ENCODE measurements around the gene PIEZO1.

PIEZO1 gene

DNA sequence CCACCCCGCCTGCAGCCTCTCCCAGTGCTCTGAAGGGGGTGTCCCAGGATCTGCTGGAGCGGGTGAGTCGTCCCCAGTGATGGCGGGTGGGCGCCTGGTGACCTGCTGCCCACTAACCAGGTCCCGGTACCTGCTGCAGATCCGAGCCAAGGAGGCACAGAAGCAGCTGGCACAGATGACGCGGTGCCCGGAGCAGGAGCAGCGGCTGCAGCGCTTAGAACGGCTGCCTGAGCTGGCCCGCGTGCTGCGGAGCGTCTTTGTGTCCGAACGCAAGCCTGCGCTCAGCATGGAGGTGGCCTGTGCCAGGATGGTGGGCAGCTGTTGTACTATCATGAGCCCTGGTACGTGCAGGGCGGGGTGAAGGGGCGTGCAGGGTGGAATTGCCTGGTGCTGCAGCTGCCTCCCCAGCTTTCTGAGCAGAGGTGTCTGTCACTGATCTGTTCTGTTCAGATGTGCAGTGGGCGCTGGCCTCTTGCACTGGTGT is 22.2 kb upstream of the PIEZO1 start:
- Histone ChIP-seq H3K27me3 (ENCODE audit: control insufficient read depth in 1 of 2, insufficient read depth in 2 of 2, low read length in 2 of 2) (peaks cover 0 to 10% of the 10 kb centered on the region in 2 donors), H3K4me1 (ENCODE audit: insufficient read depth, low read length) (peaks cover 13% of the 10 kb centered on the region), H3K36me3 (ENCODE audit: insufficient read depth, low read length) (no peaks in the 10 kb centered on the region), H3K9me3 (ENCODE audit: low read length) (no peaks in the 10 kb centered on the region), H3K27ac (ENCODE audit: low read depth, low read length) (no peak overlapping the region), H3K9ac (ENCODE audit: low read length) (no peak overlapping the region), H3K4me3 (ENCODE audit: low read depth in 1 of 2, low read length in 2 of 2) (no peak overlapping the region)

DNA sequence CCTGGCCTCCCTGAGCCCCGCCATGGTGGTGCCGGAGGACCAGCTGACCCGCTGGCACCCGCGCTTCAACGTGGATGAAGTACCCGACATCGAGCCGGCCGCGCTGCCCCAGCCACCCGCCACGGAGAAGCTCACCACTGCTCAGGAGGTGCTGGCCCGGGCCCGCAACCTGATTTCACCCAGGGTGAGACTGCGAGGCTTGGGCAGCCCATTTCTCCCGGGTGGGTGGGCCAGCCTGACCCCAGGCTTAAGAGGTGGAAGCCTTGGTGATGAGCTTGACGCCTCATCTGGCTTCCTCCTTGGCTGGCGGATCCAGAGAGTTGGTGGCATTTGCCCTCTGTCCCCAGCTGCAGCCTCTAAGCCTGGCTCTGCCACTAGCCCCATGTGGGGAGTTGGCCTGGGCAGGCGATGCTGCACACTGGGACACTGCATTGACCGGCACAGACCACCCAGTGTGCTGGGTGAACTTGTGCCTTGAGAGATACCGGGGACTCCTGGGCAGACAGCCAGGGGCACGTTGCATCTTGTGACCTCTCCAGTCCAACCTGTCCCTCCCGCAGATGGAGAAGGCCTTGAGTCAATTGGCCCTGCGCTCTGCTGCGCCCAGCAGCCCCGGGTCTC is 21.6 kb upstream of the PIEZO1 start:
- peaks cover 0 to 10% of the 10 kb centered on the region in 2 donors for H3K27me3 ChIP-seq (ENCODE audit: control insufficient read depth in 1 of 2, insufficient read depth in 2 of 2, low read length in 2 of 2)
- no peak overlapping the region for H3K9ac ChIP-seq (ENCODE audit: low read length)
- H3K4me3 ChIP-seq (ENCODE audit: low read depth in 1 of 2, low read length in 2 of 2): no peak overlapping the region
- H3K9me3 ChIP-seq (ENCODE audit: low read length): no peaks in the 10 kb centered on the region
- H3K36me3 ChIP-seq (ENCODE audit: insufficient read depth, low read length): no peaks in the 10 kb centered on the region
- peaks cover 13% of the 10 kb centered on the region for H3K4me1 ChIP-seq (ENCODE audit: insufficient read depth, low read length)
- no peak overlapping the region for H3K27ac ChIP-seq (ENCODE audit: low read depth, low read length)

DNA sequence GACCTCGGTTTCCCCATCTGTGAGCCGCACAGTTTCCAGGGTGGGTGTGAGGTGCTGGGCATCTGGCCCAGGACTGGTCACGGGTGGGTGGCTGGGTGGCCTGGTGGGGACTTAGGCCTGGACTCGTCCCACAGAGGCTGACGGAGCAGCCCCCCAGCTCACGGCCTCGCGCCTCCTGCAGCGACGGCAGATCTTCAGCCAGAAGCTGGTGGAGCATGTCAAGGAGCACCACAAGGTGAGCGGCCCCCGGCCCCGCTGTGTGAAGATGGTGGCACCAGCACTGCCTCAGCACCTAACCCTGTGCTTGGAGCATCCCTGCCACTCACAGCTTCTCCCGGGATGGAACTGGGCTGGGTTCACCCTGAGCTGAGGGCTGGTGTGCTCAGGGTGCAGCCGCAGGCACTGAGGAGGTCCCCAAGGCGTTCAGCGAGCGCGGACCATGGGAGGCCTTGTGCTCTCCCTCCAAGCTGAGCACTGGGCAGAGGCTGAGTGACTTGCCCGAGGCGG is 20.9 kb upstream of the PIEZO1 start:
- Histone ChIP-seq H3K27ac (ENCODE audit: low read depth, low read length) (no peak overlapping the region), H3K4me1 (ENCODE audit: insufficient read depth, low read length) (peaks cover 12% of the 10 kb centered on the region), H3K4me3 (ENCODE audit: low read depth in 1 of 2, low read length in 2 of 2) (no peak overlapping the region), H3K36me3 (ENCODE audit: insufficient read depth, low read length) (no peaks in the 10 kb centered on the region), H3K27me3 (ENCODE audit: control insufficient read depth in 1 of 2, insufficient read depth in 2 of 2, low read length in 2 of 2) (peaks cover 0 to 10% of the 10 kb centered on the region in 2 donors), H3K9me3 (ENCODE audit: low read length) (no peaks in the 10 kb centered on the region), H3K9ac (ENCODE audit: low read length) (no peak overlapping the region)

DNA sequence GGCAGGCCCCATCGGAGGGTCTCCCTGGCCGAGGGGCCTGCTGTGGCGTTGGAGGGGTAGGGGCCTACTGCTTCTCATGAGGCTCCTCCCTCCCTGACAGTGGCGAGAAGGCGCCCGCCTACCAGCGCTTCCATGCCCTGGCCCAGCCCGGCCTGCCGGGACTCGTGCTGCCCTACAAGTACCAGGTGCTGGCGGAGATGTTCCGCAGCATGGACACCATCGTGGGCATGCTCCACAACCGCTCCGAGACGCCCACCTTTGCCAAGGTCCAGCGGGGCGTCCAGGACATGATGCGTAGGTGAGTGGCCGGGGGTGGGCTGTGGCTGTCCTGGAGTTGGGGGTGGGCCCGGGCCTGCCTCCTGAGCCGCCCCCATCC is 20.3 kb upstream of the PIEZO1 start:
- peaks cover 6% of the 10 kb centered on the region for H3K4me1 ChIP-seq (ENCODE audit: insufficient read depth, low read length)
- H3K27ac ChIP-seq (ENCODE audit: low read depth, low read length): no peak overlapping the region
- H3K4me3 ChIP-seq (ENCODE audit: low read depth in 1 of 2, low read length in 2 of 2): no peak overlapping the region
- peaks cover 0 to 10% of the 10 kb centered on the region in 2 donors for H3K27me3 ChIP-seq (ENCODE audit: control insufficient read depth in 1 of 2, insufficient read depth in 2 of 2, low read length in 2 of 2)
- no peak overlapping the region for H3K9ac ChIP-seq (ENCODE audit: low read length)
- no peaks in the 10 kb centered on the region for H3K36me3 ChIP-seq (ENCODE audit: insufficient read depth, low read length)
- H3K9me3 ChIP-seq (ENCODE audit: low read length): no peaks in the 10 kb centered on the region

DNA sequence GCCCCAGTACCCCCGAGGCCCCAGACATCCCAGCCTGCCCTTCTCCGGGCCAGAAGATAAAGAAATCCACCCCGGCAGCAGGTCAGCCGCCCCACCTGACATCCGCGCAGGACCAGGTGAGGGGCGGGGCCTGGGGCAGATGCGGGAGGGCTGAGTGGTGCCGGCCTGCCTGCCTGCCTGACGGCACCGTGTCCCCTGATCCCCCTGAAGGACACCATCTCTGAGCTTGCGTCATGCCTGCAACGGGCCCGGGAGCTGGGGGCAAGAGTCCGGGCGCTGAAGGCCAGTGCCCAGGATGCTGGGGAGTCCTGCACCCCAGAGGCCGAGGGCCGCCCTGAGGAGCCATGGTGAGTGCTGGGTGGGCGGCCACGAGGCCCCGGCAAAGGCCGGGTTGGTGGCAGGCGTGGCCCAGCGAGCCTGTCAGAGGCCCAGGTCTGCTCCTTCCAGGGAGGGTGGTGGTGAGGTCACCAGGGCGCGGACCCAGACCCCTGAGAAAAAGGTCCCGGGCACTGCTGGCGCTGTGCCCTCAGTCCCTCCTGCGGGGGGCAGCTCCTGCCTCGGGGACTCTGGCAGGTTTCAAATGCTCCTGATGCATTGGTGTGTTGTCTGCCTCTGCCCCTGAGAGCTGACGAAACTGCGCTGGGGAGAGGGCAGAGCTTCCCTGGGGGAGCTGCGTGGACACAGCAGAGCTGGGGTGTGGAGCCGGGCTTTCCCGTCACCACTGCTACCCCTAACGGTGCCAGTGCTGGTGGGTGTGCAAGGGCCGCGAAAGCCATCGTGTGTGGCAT is 19.7 kb upstream of the PIEZO1 start:
- Histone ChIP-seq H3K36me3 (ENCODE audit: insufficient read depth, low read length) (no peaks in the 10 kb centered on the region), H3K9me3 (ENCODE audit: low read length) (no peaks in the 10 kb centered on the region), H3K9ac (ENCODE audit: low read length) (no peak overlapping the region), H3K27me3 (ENCODE audit: control insufficient read depth in 1 of 2, insufficient read depth in 2 of 2, low read length in 2 of 2) (peaks cover 0 to 10% of the 10 kb centered on the region in 2 donors), H3K4me3 (ENCODE audit: low read depth in 1 of 2, low read length in 2 of 2) (no peak overlapping the region), H3K4me1 (ENCODE audit: insufficient read depth, low read length) (no peaks in the 10 kb centered on the region), H3K27ac (ENCODE audit: low read depth, low read length) (no peak overlapping the region)

DNA sequence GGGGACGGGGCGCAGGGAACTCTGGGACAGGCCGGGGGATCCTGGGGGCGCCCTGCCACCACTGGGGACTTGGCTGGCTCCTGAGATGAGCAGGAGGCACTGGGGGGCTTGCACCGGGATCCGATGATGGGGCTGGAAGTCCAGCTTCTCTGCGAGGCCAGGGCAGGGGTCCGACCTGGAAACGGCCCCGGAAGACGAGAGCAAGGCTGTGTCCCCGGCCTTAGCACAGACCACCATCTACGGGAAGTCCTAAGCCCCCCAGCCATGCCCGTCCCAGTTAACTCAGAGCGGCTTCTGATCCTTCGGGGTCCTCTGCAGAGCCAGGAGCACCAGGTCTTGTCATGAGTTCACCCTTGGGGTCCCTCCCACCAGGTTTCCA is 19.1 kb upstream of the PIEZO1 start:
- no peak overlapping the region for H3K27ac ChIP-seq (ENCODE audit: low read depth, low read length)
- no peak overlapping the region for H3K9ac ChIP-seq (ENCODE audit: low read length)
- H3K4me1 ChIP-seq (ENCODE audit: insufficient read depth, low read length): no peaks in the 10 kb centered on the region
- H3K4me3 ChIP-seq (ENCODE audit: low read depth in 1 of 2, low read length in 2 of 2): no peak overlapping the region
- H3K9me3 ChIP-seq (ENCODE audit: low read length): no peaks in the 10 kb centered on the region
- H3K36me3 ChIP-seq (ENCODE audit: insufficient read depth, low read length): no peaks in the 10 kb centered on the region
- H3K27me3 ChIP-seq (ENCODE audit: control insufficient read depth in 1 of 2, insufficient read depth in 2 of 2, low read length in 2 of 2): peaks cover 0 to 10% of the 10 kb centered on the region in 2 donors

DNA sequence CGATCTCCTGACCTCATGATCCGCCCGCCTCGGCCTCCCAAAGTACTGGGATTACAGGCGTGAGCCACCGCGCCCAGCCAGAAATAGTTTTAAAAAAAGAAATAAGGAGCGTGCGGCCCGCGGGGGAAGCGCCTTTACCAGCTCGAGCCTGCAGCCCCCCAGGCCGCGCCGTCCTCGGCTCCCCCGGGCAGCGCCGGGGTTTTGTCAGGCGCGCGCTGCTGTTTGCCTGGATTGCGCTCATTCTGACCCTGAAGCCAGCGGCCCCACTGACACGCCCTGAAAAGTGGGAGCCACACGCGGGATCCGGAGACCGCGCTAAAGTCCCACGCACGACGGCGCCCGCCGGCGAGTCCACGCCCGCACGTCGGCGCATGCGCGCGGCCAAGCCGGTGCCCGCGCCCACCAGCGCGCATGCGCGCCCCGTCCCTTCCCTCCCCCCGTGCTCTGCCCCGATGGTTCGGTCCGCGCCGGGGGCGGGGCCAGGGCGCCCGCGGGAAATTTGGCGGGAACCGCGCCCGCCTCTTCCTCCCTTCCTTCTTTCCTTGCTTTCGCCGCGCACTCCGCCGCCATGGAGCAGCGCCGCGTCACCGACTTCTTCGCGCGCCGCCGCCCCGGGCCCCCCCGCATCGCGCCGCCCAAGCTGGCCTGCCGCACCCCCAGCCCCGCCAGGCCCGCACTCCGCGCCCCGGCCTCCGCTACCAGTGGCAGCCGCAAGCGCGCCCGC is 18.4 kb upstream of the PIEZO1 start, which contains the start of gene CDT1:
CDT1 (plus strand) TSS at position 526 of the 724 bp plus-strand sequence; CDS start at position 569, 43 bp downstream.
- H3K27me3 ChIP-seq (ENCODE audit: control insufficient read depth in 1 of 2, insufficient read depth in 2 of 2, low read length in 2 of 2): peaks cover 0 to 10% of the 10 kb centered on the region in 2 donors
- no peak within 1 kb of the TSS for H3K9ac ChIP-seq (ENCODE audit: low read length)
- no peaks in the 10 kb centered on the region for H3K9me3 ChIP-seq (ENCODE audit: low read length)
- peak within 1 kb of the TSS; percentile 43 to 80 for H3K4me3 ChIP-seq (ENCODE audit: low read depth in 1 of 2, low read length in 2 of 2)
- H3K27ac ChIP-seq (ENCODE audit: low read depth, low read length): peak within 1 kb of the TSS; percentile 72
- H3K4me1 ChIP-seq (ENCODE audit: insufficient read depth, low read length): no peaks in the 10 kb centered on the region
- no peaks in the 10 kb centered on the region for H3K36me3 ChIP-seq (ENCODE audit: insufficient read depth, low read length)

DNA sequence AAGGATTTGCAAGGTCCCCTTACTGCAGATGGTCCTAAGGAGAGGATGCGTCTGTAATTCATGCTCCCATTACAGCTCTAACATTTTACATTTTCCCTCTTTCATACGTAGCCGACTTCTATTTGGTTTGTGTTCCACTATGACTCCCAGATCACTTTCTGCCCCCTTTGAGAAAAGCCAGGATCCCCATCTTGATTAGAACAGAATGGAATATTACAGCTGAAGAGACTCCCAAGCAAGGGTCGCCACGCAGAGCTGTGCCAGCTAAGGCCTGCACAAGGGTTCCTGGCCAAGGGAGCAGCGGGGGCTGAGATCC is 15.2 kb upstream of the PIEZO1 start:
- no peak overlapping the region for H3K9ac ChIP-seq (ENCODE audit: low read length)
- H3K36me3 ChIP-seq (ENCODE audit: insufficient read depth, low read length): no peaks in the 10 kb centered on the region
- H3K9me3 ChIP-seq (ENCODE audit: low read length): no peaks in the 10 kb centered on the region
- no peak overlapping the region for H3K27ac ChIP-seq (ENCODE audit: low read depth, low read length)
- no peaks in the 10 kb centered on the region for H3K4me1 ChIP-seq (ENCODE audit: insufficient read depth, low read length)
- H3K4me3 ChIP-seq (ENCODE audit: low read depth in 1 of 2, low read length in 2 of 2): no peak overlapping the region
- peaks cover 0 to 10% of the 10 kb centered on the region in 2 donors for H3K27me3 ChIP-seq (ENCODE audit: control insufficient read depth in 1 of 2, insufficient read depth in 2 of 2, low read length in 2 of 2)

DNA sequence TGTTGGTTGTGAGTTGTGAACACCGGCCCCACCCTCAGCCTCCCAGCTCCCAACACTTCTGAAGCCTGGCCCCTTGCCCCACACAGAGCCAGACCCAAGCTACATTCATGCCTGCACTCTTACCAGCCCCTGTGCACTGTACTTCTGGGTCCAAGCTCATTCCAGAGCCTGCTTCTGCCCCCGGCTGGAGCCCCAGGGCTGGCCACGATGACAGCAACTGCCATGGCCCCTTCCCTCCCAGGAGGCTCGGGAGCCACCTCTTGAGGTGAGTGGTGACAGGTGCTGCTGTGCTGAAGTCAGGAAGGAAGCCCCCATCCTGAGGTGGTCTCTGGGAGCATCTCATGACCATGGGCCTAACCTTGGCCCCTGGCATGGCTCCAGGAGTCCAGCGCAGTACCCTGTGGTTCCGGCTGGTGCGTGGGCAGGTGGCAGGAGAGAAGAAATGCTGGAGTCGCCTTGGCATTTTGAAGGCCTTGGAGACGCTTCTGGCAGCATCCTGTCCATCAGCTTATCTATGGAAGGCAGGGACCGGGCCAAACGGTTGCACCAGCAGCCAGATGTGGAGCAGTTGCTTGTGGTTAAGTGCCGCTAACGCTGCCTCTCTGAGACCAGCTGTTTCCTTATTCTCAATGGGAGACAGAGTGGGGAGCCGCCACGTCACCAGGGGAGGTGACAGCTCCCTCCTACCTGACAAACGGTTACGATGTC is 14.7 kb upstream of the PIEZO1 start:
- no peak overlapping the region for H3K4me3 ChIP-seq (ENCODE audit: low read depth in 1 of 2, low read length in 2 of 2)
- no peaks in the 10 kb centered on the region for H3K9me3 ChIP-seq (ENCODE audit: low read length)
- H3K4me1 ChIP-seq (ENCODE audit: insufficient read depth, low read length): no peaks in the 10 kb centered on the region
- no peaks in the 10 kb centered on the region for H3K36me3 ChIP-seq (ENCODE audit: insufficient read depth, low read length)
- no peak overlapping the region for H3K27ac ChIP-seq (ENCODE audit: low read depth, low read length)
- peaks cover 0 to 8% of the 10 kb centered on the region in 2 donors for H3K27me3 ChIP-seq (ENCODE audit: control insufficient read depth in 1 of 2, insufficient read depth in 2 of 2, low read length in 2 of 2)
- H3K9ac ChIP-seq (ENCODE audit: low read length): no peak overlapping the region

DNA sequence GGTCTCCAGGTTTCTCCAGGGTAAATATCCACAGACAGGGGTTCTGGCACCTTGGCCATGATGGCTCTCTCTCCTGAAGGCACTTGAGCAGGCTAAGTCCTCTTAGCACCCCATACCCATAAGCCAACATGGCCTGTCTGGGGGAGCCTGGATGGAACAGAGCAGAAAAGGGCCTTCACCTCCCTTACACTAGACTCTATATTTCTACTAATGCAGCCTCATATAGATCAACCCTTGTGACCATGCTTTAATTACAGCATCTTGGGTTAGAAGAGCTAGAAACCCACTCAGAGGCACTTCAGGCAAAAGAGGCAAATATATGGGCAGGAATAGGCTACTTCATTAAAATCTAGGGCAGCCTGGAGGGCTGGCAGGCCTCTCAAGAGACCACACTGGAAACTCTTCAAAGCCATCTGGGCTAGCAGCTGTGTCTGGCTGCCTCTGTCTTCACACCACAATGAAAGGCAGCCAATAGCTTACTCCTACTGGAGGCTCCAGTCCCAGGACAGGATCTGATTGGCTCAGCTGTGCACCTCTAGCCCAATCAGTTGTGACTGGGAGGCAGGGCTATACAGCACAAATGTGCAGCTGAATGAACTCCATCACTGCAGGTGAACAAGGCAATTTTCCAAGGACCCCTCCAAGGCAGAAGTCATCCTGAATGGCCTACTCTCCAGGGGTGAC is 13.9 kb upstream of the PIEZO1 start:
- Histone ChIP-seq H3K27ac (ENCODE audit: low read depth, low read length) (no peak overlapping the region), H3K9me3 (ENCODE audit: low read length) (no peaks in the 10 kb centered on the region), H3K36me3 (ENCODE audit: insufficient read depth, low read length) (no peaks in the 10 kb centered on the region), H3K27me3 (ENCODE audit: control insufficient read depth in 1 of 2, insufficient read depth in 2 of 2, low read length in 2 of 2) (no peaks in the 10 kb centered on the region), H3K4me1 (ENCODE audit: insufficient read depth, low read length) (no peaks in the 10 kb centered on the region), H3K9ac (ENCODE audit: low read length) (no peak overlapping the region), H3K4me3 (ENCODE audit: low read depth in 1 of 2, low read length in 2 of 2) (no peak overlapping the region)

All from muscle layer of colon (tissue), 2 donors.